HG03196 (cell line): Measurements from ENCODE around the gene ITGB1.

Experiments used
- ATAC-seq: cut with Tn5 transposase; IDR thresholded peaks from one replicate; pipeline ENCODE4 v1.9.1; 2021; ENCODE audit not compliant: unreplicated experiment

Gene ITGB1

GRCh38 chr10:32955790-32956189, 2.2 kb downstream of the ITGB1 start:
- no peak for ATAC-seq

GRCh38 chr10:32955299-32955772, 2.7 kb downstream of the ITGB1 start:
- no peak for ATAC-seq

DNA sequence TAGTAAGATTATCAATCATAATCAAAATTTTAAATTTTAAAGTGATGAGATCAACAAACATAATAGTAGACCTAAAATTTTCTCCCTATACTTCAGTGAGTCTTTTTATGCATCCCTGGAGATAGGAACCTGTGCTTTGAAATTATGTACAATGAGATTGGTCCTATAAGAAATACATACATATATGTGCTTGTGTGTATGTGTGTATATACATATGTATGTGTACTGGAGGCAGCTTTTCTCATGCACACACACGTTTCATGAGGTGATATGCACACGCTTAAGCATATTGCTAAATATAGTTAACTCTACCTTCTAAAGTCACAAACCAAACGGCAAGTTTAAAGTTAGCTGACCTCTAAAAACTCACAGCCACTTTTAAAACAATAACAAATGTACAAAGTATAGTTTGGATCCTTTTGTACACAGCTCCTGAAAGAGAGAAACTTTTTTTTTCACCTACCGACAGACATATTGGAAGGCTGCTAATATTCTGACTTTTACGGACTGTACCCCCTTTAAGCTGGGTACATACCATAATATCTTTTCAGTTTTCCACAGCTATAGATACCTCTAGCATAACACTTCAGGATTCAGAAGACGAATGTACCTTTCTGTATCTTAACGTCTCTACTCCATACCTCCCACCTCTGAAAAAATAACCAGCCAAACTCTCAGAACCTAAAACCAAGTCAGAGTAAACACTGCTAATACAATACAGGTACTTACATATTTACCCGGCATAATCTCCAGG, 3.3 kb downstream of the ITGB1 start:
- ATAC-seq: no peak

- ATAC-seq: no peak
These were observed 4.0 kb downstream of the ITGB1 start for GRCh38 chr10:32954080-32954479.

DNA sequence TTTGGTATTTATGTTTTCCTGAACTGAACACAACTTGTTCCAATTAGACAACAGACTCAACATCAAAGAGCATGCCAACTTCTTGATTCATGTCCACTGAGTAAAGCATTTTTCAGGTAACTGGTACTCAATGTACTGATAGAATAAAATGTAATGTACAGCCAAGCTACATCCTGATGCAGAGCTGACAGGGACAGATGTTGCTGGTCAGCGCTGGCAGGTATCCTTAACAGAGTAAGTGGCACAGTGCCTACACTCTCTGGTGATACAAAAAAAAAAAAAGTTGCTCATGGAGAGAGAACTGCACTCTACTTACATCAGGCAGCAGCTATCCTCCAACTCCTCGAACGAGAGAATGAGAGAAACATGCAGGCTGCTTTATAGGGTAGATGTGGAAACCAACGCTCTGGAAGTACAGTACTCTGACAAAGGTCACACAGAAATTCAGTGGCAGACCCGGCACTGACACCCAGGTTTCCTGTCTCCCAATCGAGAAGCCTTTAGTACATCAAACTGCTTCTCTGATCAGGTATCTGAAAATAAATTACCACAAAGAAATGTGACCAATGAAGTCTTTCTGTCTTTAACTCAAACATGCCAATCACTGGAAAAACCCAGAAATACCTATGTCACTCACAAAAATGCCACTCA, 4.6 kb downstream of the ITGB1 start:
- ATAC-seq: no peak

DNA sequence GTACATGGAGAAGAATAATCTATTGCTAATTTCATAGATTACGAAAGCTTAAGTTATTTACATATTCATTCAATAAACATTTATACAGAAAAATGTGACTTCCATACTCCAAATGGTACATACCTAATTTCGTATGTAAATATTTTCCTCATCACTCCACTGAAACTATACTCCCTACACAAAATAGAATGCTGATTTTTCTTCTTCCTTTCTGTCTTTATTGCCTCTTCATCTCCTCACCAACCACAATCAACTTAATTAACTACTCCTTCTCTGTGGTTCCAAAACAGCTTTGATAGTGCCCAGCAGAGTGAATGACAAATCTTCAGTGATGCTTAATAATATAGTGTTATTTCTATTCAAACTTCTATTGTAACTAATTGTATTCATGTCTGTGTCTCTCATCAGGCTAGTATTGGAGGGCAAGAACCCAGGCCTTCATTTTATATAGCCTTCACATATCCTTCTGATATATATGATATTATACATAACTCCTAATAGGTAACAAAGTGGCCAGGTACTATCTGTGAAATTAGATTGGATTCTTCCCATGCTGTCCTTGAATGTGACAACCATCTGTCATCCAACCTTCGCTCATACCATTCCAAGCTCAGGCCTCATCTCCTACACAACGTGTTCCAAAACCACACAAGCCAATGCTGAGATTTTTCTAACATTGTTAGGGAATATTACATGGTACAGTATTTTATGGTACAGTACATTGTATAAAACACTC, 5.3 kb downstream of the ITGB1 start:
- ATAC-seq: no peak

GRCh38 chr10:32952094-32952493, 5.9 kb downstream of the ITGB1 start:
- ATAC-seq: no peak

- ATAC-seq: no peak
These were observed 6.9 kb downstream of the ITGB1 start for GRCh38 chr10:32951111-32951510.

DNA sequence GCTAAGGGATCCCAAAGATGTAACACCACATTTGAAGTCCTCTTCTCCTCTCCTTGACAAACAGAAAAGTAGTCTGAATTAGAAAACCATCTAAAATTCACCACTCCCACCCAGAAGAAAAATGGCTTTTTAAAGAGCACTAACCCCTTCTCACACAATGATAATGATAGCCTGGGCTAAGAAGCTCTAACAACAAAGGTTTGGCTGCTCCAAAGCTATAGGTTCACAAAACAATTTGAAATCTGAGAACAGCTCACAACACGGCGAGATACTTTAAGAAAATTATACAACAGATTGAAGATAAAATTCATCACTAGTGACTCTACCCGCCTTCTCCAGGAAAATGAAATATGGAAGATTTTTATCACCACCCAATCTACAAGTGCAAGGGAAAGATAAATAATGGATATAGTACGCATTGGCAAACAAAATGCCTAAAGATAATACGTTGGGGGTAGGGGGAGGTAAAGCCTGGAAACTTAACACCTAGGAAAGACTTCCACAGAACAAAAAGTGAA, 7.4 kb downstream of the ITGB1 start:
- no peak for ATAC-seq

- ATAC-seq: no peak
These were observed 8.8 kb downstream of the ITGB1 start for GRCh38 chr10:32949221-32949678.

DNA sequence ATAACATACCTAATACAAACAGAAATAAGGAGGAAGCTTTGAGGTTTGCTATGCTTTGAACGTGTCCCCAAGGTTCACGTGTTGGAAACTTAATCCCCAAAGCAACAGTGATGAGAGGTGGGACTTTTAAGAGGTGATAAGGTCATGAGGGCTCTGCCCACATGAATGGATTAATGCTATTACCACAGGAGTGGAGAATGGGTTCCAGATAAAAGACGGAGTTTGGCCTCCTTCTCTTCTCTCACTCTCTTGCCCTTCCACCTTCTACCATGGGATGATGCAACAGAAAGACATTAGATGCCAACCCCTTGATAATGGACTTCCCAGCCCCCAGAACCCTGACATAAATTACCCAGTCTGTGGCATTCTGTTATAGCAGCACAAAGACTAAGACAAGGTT, 9.6 kb downstream of the ITGB1 start:
- ATAC-seq: no peak

GRCh38 chr10:32947586-32947985, 10.4 kb downstream of the ITGB1 start:
- no peak for ATAC-seq

- no peak for ATAC-seq
These were observed 11.9 kb downstream of the ITGB1 start for GRCh38 chr10:32946108-32946507.

DNA sequence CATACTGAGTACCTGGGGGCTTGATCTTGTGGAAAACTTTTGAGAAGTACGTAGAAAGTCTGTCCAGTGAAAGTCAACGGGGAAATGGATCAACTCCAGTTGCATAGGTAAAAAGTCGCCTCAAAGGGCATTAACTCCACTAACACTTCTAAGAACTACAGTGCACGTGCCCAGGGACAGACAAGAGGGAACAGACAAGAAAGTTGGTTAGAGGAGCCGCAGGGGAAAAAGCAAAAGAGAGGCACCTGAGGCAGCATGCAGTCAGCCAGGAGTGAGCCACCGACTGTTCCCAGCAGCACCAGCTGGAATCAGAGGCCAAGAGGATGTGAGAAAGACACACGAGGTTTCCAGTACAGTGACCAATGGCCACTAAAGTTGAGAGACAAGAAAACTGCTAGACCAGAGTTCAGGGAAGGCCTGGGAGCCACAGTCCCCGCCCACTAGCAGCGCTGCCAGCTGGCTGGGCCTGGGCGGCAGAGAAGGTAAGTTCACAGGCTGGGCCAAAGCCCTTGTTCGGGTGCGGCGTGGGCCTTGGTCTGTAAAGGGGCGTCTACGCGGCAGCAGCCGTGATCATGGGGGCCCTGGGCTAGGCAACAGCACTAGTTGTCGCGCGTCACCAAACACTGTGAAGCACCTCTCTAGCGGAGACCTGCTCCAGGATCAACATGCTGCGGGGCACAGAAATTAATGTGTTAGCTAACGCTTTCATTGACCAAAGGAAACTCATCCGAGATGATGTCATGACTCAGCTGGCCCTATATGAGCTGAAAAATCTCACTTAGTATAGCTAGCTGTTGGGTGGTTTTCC, 14.0 kb downstream of the ITGB1 start:
- no peak for ATAC-seq

GRCh38 chr10:32943395-32943794, 14.6 kb downstream of the ITGB1 start:
- no peak for ATAC-seq

- no peak for ATAC-seq
These were observed 15.9 kb downstream of the ITGB1 start for GRCh38 chr10:32942081-32942480.

- ATAC-seq: no peak
These were observed 16.7 kb downstream of the ITGB1 start for GRCh38 chr10:32941357-32941756.

- no peak for ATAC-seq
These were observed 17.4 kb downstream of the ITGB1 start for GRCh38 chr10:32940321-32941301.

DNA sequence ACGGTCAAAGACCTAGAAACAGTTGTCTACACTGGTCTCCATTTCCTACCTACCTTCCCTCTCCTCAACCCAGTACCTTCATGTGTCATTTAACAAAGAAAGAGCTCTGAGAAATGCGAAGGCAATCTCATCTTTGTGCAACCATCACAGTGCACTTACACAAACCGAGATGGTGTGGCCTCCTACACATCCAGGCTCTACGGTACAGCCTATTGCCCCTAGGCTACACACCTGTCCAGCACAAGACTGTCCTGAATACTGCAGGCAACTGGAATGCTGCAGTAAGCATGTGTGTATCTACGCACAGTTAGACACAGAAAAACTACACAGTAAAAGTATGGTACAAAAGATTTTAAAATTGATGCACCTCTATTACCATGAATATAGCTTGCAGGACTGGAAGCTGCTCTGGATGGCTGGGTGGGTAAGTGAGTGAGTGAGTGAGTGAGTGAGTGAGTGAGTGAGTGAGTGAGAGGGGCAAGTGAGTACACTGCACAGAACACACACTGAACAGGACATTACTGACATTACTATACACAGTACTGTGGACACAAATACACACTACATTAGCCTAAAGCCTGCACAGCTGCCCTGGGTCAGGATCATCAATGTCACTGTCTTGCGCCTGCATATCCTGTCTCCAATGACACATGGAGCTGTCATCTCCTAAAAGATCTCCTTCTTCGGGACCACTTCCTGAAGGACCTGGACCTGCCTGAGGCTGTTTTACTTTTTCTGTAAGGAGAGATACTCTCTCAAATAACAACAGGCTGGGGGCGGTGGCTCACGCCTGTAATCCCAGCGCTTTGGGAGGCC, 18.5 kb downstream of the ITGB1 start:
- no peak for ATAC-seq
